HG03354 (cell line): ENCODE data around the gene MAFG.
A peak's percentile ranks its signal among the peaks of the same experiment; 100 is the strongest.

Source experiments
- ATAC-seq: cut with Tn5 transposase; IDR thresholded peaks from one replicate; pipeline ENCODE4 v1.9.1; 2021; ENCODE audit warnings: mild to moderate bottlenecking; ENCODE audit not compliant: unreplicated experiment, poor library complexity, severe bottlenecking

The MAFG gene

GRCh38 chr17:81941484-81942166 is 14.1 kb upstream of the MAFG start:
- ATAC-seq: no peak

DNA sequence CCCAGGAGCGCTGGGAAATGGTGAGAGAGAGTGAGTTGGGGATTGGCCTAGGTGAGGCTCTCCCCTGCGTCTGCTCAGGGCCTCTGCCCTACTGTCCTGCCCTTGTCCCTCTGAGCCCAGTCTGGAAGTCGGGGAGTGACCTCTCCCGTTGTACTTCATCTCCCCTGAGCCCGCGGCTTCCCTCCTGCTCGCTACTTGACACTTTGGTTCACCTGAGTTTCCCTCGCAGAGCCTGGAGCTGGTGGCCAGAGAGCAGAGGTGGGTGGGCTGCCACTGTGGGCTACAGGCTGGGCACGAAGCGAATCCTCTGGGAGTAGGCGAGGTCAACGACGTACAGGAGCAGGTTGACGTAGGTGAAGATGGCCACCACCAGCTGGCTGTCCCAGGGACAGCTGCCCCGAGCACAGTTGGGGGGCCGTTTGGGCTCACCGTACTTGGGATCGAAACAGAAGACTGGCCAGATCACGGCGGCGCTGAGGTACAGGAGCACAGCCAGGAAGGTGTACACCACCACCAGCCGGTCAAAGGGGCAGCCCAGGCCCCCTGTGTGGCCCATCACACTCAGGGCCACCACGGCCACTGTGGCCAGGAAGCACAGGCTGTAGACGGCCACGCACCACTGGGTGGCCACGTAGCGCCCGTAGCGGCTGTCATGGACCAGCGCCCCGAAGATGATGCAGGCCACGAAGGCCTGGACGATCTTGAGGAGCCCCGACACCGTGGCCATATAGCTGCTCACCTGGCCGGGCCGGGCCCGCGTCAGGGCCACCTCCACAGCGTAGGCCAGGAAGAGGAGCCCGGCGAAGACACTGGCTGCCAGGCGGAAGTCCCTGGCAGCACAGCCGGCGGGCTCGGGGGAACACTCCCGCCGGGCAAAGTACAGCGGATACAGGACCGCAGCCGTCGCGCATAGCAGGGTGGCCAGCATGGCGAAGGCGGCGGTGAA is 13.3 kb upstream of the MAFG start:
- ATAC-seq: no peak

DNA sequence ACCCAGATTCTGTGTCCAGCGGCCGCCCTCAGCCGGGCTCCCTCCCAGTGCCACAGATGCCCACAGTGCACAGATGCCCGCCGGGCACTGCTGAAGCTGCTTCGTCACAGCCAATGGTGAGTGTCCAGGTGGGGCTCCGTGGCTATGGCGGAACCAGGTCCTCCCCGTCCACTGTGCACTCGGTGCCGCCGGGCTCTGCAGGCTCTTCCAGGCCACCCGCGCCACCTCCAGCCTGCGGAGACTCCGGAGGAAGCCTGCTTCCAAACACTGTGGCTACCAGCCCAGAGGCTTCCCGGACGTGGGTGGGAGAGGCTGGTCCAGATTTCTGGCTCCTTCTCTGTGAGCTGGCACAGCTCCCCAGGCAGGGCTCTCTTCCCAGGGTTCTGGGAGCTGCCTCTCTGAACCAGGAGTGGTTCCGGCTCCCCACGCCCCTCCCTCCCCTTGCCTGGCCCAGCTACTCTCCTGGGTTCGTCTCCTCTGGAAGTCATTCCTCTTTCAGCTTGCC is 12.4 kb upstream of the MAFG start:
- no peak for ATAC-seq

DNA sequence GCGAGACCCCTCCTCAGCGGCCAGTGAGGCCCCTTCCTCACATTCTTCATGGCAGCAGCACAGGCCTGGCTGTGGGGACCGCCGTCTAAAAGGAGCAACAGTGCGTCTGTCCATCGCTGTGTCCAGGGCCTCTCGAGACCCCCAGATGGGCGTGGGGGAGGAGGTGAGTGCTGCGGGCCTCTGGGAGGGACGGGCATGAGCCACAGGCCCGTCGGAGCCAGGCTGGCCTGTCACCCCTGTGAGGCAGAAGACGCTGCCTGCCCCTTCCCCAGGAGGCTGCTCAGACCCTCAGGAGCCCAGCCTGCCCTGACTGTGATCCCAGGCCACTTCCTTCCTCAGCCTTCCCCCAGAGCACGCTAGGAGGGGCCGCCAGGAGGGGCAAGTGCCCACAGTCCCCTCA is 11.7 kb upstream of the MAFG start:
- ATAC-seq: no peak

GRCh38 chr17:81935709-81936084 is 8.2 kb upstream of the MAFG start:
- ATAC-seq: no peak

- no peak for ATAC-seq
Observed at GRCh38 chr17:81934850-81935708, 7.5 kb upstream of the MAFG start.

DNA sequence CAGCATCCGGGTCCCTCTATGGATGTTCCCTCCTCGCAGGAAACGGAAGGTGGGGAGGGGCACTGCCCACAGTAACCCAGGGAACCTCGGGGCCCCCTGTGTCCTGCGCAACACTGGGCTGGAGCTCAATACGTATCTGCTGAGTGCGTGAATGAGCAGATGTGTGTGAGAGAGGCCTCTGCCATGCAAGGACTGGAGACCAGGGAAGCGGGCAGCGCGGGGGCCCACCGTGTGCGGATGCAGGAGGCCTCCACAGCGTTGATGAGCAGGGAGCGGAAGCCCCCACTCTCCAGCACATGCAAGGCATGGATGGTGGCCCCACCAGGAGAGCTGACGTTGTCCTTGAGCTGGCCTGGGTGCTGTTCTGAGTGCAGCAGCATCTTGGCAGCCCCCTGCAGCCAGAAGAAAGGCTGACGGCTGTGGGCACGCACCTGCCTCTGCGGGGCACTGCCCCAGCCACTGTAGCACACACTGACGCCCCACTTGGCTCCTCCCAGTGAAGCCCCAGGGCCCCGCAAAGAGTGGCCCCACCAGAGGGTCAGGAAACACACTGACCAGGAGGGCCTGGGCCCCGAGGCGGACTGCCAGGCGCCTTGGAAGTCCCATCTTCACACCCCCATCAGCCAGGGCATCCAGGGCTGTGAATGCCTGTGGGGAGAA is 6.7 kb upstream of the MAFG start:
- ATAC-seq: no peak

- ATAC-seq: no peak
Observed at GRCh38 chr17:81933178-81933699, 5.7 kb upstream of the MAFG start.

DNA sequence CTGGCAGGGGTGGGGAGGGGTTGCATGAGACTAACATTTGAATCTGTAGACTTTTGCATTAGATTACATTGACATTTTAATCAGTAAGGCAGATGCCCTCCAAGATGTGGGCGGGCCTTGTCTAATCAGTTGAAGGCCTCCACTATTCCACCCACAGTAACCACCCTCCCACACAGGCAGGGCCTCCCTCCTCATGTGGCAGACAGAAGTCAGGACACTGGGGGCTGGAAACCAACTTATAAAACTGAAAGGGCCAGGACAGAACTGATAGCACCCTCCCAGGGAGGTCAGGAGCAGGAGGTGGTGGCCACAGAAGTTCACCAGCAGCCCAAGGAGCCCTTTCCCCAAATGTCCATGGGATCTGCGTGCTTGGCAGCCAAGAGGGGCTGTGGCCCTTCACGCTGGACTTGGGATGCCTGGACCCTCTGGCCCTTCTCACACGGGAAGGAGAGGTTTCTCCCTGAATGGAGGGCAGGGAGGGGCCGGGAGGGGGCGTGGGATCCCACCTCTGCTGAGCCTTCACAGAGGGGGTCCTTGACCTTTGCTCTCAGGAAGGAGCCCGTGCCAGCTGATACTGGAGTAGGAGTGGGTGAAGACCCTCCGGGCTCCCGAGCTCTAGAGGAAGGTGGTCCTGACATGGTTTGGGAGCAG is 4.9 kb upstream of the MAFG start:
- no peak for ATAC-seq

GRCh38 chr17:81931557-81932332 is 4.2 kb upstream of the MAFG start:
- no peak for ATAC-seq

GRCh38 chr17:81931189-81931556 is 3.6 kb upstream of the MAFG start:
- no peak for ATAC-seq

DNA sequence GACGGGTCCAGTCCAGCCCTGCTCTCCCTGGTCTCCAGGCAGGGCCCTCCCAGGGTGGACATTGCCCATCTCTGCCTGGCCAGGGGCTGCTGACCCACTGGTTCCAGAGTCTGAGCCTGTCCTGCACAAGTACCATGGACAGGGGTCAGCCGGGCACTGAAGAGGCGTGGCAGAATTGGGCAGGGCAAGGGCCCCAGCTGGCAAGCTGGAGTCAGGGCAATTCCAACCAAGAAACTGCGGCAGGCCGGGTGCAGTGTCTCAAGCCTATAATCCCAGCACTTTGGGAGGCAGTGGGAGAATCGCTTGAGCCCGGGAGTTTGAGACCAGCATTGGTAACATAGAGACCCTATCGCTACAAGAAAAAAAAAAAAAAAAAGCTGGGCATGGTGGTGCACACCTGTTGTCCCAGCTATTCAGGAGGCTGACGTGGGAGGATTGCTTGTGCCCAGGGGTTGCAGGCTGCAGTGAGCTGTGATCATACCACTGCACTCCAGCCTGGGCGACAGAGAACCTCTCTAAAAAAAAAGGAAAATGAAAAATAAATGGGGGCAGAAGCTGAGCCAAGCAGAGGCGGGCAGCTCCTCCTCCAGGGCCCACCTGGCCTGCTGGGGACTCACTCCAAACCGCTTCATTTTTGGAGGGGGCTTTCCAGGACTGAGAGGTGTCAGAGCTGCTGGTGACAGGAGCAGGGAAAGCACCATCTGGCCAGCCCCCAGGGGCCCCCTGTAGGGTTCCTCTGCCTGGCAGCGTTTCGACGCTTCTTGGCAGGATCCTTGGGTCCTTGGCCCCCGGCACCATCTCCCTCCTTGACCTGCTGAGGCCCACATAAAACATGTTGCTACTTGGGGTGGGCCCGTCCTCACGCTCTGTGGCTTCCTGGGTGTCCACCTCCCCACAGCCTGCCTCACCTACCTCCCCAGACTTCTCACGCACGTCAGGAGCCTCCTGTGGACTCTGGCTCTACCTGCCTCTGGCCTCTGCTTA is 2.9 kb upstream of the MAFG start:
- no peak for ATAC-seq

DNA sequence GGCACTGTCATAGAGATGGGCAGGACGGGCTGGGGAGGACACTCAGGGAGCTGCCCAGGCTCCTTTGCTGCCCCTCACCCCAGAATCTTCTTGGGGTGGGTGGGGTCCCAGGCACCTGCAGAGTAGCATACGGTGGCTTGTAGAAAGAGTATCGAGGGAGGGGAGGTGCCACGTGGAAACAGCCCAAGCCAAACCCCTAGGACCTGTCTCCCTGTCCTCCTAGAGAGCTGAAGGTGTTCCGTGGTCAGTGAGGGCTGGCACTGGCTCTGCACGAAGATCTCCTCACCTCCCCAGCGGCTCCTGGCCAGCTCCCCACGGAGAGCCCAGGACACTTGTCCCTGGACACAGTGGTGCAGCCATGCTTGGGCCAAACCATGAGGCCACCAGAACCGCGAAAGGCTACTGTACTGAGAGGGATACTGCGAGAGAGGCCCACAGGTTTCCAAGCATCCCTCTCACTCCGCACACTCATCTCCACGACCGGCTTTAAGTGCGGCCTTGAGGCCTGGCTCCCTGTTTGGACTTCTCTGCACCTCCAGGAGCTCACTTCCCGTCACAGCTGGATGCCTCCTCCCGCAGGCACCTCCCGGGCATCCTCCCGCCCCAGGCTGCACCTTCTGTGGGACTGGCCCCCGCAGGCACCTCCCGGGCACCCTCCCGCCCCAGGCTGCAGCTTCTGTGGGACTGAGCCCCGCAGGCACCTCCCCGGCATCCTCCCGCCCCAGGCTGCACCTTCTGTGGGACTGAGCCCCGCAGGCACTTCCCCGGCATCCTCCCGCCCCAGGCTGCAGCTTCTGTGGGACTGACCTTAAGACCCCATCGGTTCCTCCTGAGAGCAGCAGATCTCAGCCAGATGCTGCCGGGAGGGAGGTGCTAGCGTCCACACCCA is 2.0 kb upstream of the MAFG start:
- ATAC-seq: no peak

DNA sequence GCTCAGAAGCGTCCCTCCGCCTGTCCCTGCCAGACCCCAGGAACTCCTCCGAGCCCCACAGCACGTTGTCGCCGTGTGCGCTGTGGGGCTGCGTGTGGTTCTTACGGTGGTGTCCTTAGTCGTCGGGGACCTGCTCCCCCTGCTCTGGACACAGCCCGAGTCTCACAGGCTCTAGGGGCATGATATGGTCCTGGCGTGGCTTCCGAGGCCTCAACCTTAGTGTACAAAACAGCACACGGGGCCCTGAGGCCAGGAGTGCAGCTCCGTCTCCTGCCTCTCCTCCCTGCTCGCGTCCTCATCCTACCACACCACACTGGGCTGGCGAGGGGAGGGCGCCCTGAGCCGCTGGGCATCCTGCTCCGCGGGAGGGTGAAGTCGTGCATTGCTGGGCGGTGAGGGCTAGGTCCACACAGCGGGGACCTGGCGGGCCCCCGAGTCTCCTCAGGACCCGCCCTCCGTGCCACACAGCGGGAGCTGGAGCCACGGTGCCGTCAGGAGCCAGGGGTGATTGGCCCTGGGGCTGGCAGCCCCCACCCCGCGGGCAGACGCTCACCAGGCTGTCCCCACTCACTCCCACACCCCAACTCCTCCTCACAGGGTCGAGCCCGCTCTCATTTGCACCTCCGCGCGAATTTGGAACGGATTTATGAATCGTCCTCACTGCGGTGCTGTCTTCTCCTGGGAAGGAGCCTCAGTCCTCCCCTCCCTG is 1.2 kb upstream of the MAFG start:
- no peak for ATAC-seq

DNA sequence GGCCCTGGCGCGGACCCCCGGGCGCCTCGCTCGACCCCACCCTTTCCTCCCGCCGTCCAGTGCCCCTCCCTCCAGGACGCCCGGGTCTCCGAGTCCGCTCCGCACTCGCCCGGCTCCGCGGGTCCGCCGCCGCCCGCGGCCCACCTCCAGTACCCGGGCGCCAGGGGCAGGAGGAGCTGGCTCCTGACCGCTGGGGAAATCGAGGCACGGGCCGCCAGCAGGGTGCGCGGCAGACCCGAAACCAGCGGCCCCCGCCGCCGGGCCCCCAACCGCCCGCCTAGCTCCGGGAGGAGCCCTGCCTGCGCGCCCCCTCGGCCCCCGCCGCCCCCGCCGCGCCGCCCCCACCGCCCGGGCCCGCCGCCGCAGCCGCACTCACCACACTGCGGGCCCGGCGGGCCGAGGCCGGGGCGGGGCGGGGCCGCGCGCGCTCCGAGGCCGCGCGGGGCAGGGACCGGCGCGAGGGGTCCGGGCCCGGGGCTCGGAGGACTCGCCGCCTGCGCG is 333 bp downstream of the MAFG start:
- ATAC-seq: peak; percentile 23
